A549 treated with Hydrocortisone at 1 μM for 4 hours (cell line): Measurements from ENCODE around the gene ARHGAP28. TPM values are rescaled to one million over a fixed set of nuclear protein-coding genes. Genes with fewer than 3 reads are reported as not detected.

Experiments
- total RNA-seq: library from RNA; stranded (reverse); fragments of 200-300 nt; extraction: Qiagen RNA extraction; gene quantifications from 5 replicates; pipeline ENCODE4 v1.2.3, GENCODE V29; 2022

The ARHGAP28 gene
- total RNA-seq = 0.07 to 0.18 TPM (median 0.13 TPM) in 4 of 5 replicates, not detected in the other

GRCh38 chr18:6729247-6730091 lies at the start of gene ARHGAP28:
TSS of gene ARHGAP28 (plus strand) at chr18:6729716. CDS start at chr18:6729822, 106 bp downstream.

